Left ventricle myocardium inferior (tissue), 1 donor: ENCODE data around the gene IER5L. TPM values are rescaled to one million over a fixed set of nuclear protein-coding genes. Genes with fewer than 3 reads are reported as not detected.

Experiments used
- DNase-seq: peaks from one replicate; pipeline ENCODE4 v3.0.0-alpha.2; 2020
- H3K27ac ChIP-seq: fragments of 200-600 bp; replicated peaks from 2 replicates; pipeline ENCODE4 v1.8.0; 2021
- H3K27me3 ChIP-seq: fragments of 200-600 bp; 2 replicates; pipeline ENCODE4 v1.8.0; 2021; ENCODE audit warnings: low read depth
- H3K36me3 ChIP-seq: fragments of 200-600 bp; 2 replicates; pipeline ENCODE4 v1.8.0; 2021
- H3K4me1 ChIP-seq: fragments of 200-600 bp; 2 replicates; pipeline ENCODE4 v1.8.0; 2021
- H3K4me3 ChIP-seq: fragments of 200-600 bp; 2 replicates; pipeline ENCODE4 v1.8.0; 2021; ENCODE audit warnings: mild to moderate bottlenecking, moderate library complexity
- H3K9me3 ChIP-seq: fragments of 200-600 bp; replicated peaks from 2 replicates; pipeline ENCODE4 v1.8.0; 2021
- intact Hi-C: fragments of 100-400 bp; cut with micrococcal nuclease; formaldehyde crosslinking; loops from one replicate; pipeline ENCODE4 v1.11.0; 2022
- total RNA-seq: library from RNA; stranded (reverse); fragmentation: NEBNext Ultra II Directional; extraction: Animal tissue kit (Norgen Biotek cat#: 25700); gene quantifications from one replicate; pipeline ENCODE4 v1.2.1, GENCODE V29; 2021
- TF ChIP-seq, protein P1 (sequence below): fragments of 200-600 bp; IDR thresholded peaks from 2 replicates; pipeline ENCODE4 v1.8.0; 2021; ENCODE audit warnings: antibody characterized with exemption, mild to moderate bottlenecking, borderline replicate concordance
- donor health status: DM: no; HTN: yes; CAD: no; lungs with severe emphysema.

IER5L gene
- total RNA-seq, 1 donor from 2014 or later = 3.8 TPM

GRCh38 chr9:129218918-129219317, 40.9 kb upstream of the IER5L start:
- Histone ChIP-seq H3K9me3 (no peaks in the 10 kb centered on the region), H3K4me3 (no peak overlapping the region), H3K4me1 (peaks cover 14% of the 10 kb centered on the region), H3K36me3 (no peaks in the 10 kb centered on the region), H3K27me3 (no peaks in the 10 kb centered on the region), H3K27ac (no peak overlapping the region)
- TF ChIP-seq, protein P1, sequence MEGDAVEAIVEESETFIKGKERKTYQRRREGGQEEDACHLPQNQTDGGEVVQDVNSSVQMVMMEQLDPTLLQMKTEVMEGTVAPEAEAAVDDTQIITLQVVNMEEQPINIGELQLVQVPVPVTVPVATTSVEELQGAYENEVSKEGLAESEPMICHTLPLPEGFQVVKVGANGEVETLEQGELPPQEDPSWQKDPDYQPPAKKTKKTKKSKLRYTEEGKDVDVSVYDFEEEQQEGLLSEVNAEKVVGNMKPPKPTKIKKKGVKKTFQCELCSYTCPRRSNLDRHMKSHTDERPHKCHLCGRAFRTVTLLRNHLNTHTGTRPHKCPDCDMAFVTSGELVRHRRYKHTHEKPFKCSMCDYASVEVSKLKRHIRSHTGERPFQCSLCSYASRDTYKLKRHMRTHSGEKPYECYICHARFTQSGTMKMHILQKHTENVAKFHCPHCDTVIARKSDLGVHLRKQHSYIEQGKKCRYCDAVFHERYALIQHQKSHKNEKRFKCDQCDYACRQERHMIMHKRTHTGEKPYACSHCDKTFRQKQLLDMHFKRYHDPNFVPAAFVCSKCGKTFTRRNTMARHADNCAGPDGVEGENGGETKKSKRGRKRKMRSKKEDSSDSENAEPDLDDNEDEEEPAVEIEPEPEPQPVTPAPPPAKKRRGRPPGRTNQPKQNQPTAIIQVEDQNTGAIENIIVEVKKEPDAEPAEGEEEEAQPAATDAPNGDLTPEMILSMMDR = no peak
- intact Hi-C loops = no loop called here
- DNase-seq = no peak

DNA sequence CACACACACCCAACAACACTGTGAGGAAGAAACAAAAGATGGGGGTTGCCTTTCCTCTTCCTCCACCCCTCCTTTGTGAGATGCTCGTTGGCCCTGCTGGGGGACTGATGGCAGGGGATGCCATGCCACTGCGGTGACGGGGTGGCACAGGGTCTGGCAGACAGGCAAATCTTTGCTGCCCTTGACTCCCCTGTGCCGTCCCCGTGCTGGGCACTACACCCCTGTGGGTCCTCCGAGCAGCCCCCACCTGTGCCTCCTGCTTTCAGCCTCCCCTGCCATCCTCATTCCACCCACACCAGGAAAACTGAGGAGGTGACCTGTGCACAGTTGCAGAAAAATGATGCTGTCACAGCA, 40.2 kb upstream of the IER5L start:
- TF ChIP-seq, protein P1 = no peak
- Histone ChIP-seq H3K27me3 (no peaks in the 10 kb centered on the region), H3K4me1 (peaks cover 9% of the 10 kb centered on the region), H3K4me3 (no peak overlapping the region), H3K36me3 (no peaks in the 10 kb centered on the region), H3K9me3 (no peaks in the 10 kb centered on the region), H3K27ac (no peak overlapping the region)
- no peak for DNase-seq
- intact Hi-C loops = no loop called here

GRCh38 chr9:129213551-129213950, 35.5 kb upstream of the IER5L start:
- TF ChIP-seq, protein P1 = no peak
- Histone ChIP-seq H3K36me3 (no peaks in the 10 kb centered on the region), H3K4me1 (peaks cover 9% of the 10 kb centered on the region), H3K9me3 (no peaks in the 10 kb centered on the region), H3K27ac (no peak overlapping the region), H3K27me3 (no peaks in the 10 kb centered on the region), H3K4me3 (no peak overlapping the region)
- DNase-seq = no peak
- intact Hi-C loops = no loop called here

DNA sequence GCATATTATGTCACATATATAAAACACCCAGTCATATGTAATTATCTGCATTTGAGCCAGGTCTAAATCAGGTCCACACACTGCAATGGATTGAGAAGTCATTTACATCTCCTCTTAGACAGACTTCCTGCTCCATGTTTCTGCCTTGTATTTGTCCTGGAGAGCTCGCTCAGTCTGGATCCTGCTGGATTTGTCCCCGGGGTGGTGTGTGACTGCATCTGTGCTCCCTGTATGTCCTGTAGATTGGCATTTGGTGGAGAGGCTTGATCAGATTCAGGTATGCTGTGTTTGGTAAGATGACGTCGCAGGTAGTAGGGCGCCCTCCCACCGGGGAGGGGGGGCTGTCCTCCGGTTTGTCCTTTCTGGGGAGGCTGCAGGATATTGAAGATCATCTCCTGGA, 33.6 kb upstream of the IER5L start:
- H3K4me1 ChIP-seq = no peaks in the 10 kb centered on the region
- H3K36me3 ChIP-seq = no peaks in the 10 kb centered on the region
- no peak for DNase-seq
- no peak overlapping the region for H3K4me3 ChIP-seq
- intact Hi-C loops = no loop called here
- no peaks in the 10 kb centered on the region for H3K27me3 ChIP-seq
- no peak overlapping the region for H3K27ac ChIP-seq
- H3K9me3 ChIP-seq = no peaks in the 10 kb centered on the region
- TF ChIP-seq, protein P1 = no peak

DNA sequence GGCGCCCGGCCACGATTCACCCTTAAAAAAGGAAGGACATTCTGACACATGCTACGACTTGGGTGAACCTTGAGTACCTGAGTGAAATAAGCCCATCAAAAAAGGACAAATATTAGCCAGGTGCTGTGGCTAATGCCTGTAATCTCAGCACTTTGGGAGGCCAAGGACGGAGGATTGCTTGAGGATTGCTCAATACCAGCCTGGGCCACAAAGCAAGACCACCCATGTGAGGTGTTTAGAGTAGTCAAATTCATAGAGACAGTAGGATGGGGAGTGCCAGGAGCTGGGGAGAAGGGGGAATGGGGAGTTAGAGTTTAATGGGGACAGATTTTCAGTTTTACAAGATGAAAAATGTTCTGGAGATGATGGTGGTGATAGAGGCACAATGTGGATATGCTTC, 32.1 kb upstream of the IER5L start:
- no peaks in the 10 kb centered on the region for H3K27me3 ChIP-seq
- TF ChIP-seq, protein P1 = no peak
- intact Hi-C loops = no loop called here

DNA sequence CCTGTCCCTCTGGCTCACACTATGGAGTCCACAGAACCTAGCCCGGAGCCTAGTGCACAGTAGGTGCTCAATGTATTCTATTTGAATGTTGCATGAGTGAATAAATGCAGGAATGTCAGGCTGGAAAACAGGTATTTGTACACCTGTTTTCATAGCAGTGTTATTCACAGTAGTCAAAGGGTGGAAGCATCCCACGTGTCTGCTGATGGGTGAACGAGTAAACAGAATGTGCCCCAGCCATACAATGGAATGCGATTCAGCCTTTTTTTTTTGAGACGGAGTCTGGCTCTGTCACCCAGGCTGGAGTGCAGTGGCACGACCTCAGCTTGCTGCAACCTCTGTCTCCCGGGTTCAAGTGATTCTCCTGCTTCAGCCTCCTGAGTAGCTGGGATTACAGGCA, 31.5 kb upstream of the IER5L start:
- Histone ChIP-seq H3K4me1 (no peaks in the 10 kb centered on the region), H3K27ac (no peak overlapping the region), H3K9me3 (no peaks in the 10 kb centered on the region), H3K4me3 (no peak overlapping the region), H3K27me3 (no peaks in the 10 kb centered on the region), H3K36me3 (no peaks in the 10 kb centered on the region)
- DNase-seq = no peak
- intact Hi-C loops = no loop called here
- TF ChIP-seq, protein P1 = no peak

More for the DNA sequence above, 32.1 kb upstream of the IER5L start:
- Histone ChIP-seq H3K9me3 (no peaks in the 10 kb centered on the region), H3K4me1 (no peaks in the 10 kb centered on the region), H3K36me3 (no peaks in the 10 kb centered on the region), H3K27ac (no peak overlapping the region), H3K4me3 (no peak overlapping the region)
- no peak for DNase-seq
